Activated naive CD8-positive, alpha-beta T cell treated with anti-CD3 and anti-CD28 coated beads, Interleukin-2, amount 50 U/mL, for 24 hours (primary cell): ENCODE data around the gene CD276.
"Not testable (repeated sequence)": the region's sequence is repeated elsewhere in the genome, so short reads cannot be mapped to it uniquely, and the experiment has no call there.

ENCODE experiments used
- ATAC-seq: fragments of 150-1000 bp; cut with Tn5 transposase; one replicate; pipeline ENCODE4 v1.10.0; 2021
- DNase-seq: peaks from one replicate; pipeline ENCODE4 v3.0.0; 2021
- H3K27ac Mint-ChIP-seq: one replicate; pipeline ENCODE4 v1.8.0; 2021; ENCODE audit warnings: mild to moderate bottlenecking, mixed read lengths
- H3K27me3 Mint-ChIP-seq: one replicate; pipeline ENCODE4 v1.8.0; 2021; ENCODE audit warnings: mixed read lengths
- H3K36me3 Mint-ChIP-seq: one replicate; pipeline ENCODE4 v1.8.0; 2021; ENCODE audit warnings: low read depth, mixed read lengths
- H3K4me1 Mint-ChIP-seq: one replicate; pipeline ENCODE4 v1.8.0; 2021; ENCODE audit warnings: mixed read lengths
- H3K4me3 Mint-ChIP-seq: one replicate; pipeline ENCODE4 v1.8.0; 2021; ENCODE audit warnings: mild to moderate bottlenecking, moderate library complexity, mixed read lengths
- H3K9me3 Mint-ChIP-seq: one replicate; pipeline ENCODE4 v1.8.0; 2021; ENCODE audit warnings: mixed read lengths

The CD276 gene

GRCh38 chr15:73683777-73684580, at the start of gene CD276:
Gene CD276 (plus strand): TSS chr15:73684383. CDS start chr15:73699640, 15,257 bp downstream.
- peak; percentile 26 for DNase-seq
- H3K9me3 Mint-ChIP-seq = no peaks in the 10 kb centered on the region
- peaks cover 26% of the 10 kb centered on the region for H3K4me1 Mint-ChIP-seq
- peak; percentile 35 for ATAC-seq
- no peaks in the 10 kb centered on the region for H3K36me3 Mint-ChIP-seq
- peak within 1 kb of the TSS; percentile 8 for H3K27ac Mint-ChIP-seq
- peaks cover 59% of the 10 kb centered on the region for H3K27me3 Mint-ChIP-seq
- peak within 1 kb of the TSS; percentile 70 for H3K4me3 Mint-ChIP-seq

GRCh38 chr15:73637527-73637926, 46.7 kb upstream of the CD276 start:
- Mint-ChIP-seq H3K27ac (no peak overlapping the region), H3K4me3 (no peak overlapping the region), H3K36me3 (no peaks in the 10 kb centered on the region), H3K4me1 (peaks cover 30% of the 10 kb centered on the region), H3K9me3 (peaks cover 3% of the 10 kb centered on the region), H3K27me3 (peaks cover 28% of the 10 kb centered on the region)
- DNase-seq = no peak
- ATAC-seq = no peak

- Mint-ChIP-seq H3K4me1 (peaks cover 20% of the 10 kb centered on the region), H3K27me3 (peaks cover 28% of the 10 kb centered on the region)
- not testable (repeated sequence) for ATAC-seq, H3K27ac Mint-ChIP-seq, H3K36me3 Mint-ChIP-seq, H3K4me3 Mint-ChIP-seq, H3K9me3 Mint-ChIP-seq, DNase-seq
These were observed 44.7 kb upstream of the CD276 start for GRCh38 chr15:73639464-73639863.

- no peaks in the 10 kb centered on the region for H3K36me3 Mint-ChIP-seq
- H3K9me3 Mint-ChIP-seq = peaks cover 7% of the 10 kb centered on the region
- peaks cover 20% of the 10 kb centered on the region for H3K4me1 Mint-ChIP-seq
- ATAC-seq (no peak), DNase-seq (no peak)
- no peak overlapping the region for H3K27ac Mint-ChIP-seq
- peaks cover 10% of the 10 kb centered on the region for H3K27me3 Mint-ChIP-seq
- no peak overlapping the region for H3K4me3 Mint-ChIP-seq
These were observed 36.7 kb upstream of the CD276 start for GRCh38 chr15:73647259-73648013.

GRCh38 chr15:73648014-73648295, 36.2 kb upstream of the CD276 start:
- DNase-seq = no peak
- Mint-ChIP-seq H3K27ac (no peak overlapping the region), H3K27me3 (peaks cover 12% of the 10 kb centered on the region), H3K36me3 (no peaks in the 10 kb centered on the region), H3K9me3 (peaks cover 7% of the 10 kb centered on the region), H3K4me3 (no peak overlapping the region), H3K4me1 (peaks cover 20% of the 10 kb centered on the region)
- no peak for ATAC-seq

- peak overlapping the region; percentile 64 for H3K27ac Mint-ChIP-seq
- DNase-seq (peak; percentile 14), ATAC-seq (peak; percentile 84)
- H3K4me1 Mint-ChIP-seq = peaks cover 20% of the 10 kb centered on the region
- peaks cover 7% of the 10 kb centered on the region for H3K9me3 Mint-ChIP-seq
- H3K36me3 Mint-ChIP-seq = no peaks in the 10 kb centered on the region
- peak overlapping the region; percentile 20 for H3K4me3 Mint-ChIP-seq
- H3K27me3 Mint-ChIP-seq = peaks cover 27% of the 10 kb centered on the region
These were observed 33.6 kb upstream of the CD276 start for GRCh38 chr15:73650416-73651126.

- peaks cover 20% of the 10 kb centered on the region for H3K4me1 Mint-ChIP-seq
- H3K27ac Mint-ChIP-seq = no peak overlapping the region
- peaks cover 32% of the 10 kb centered on the region for H3K27me3 Mint-ChIP-seq
- H3K9me3 Mint-ChIP-seq = peaks cover 7% of the 10 kb centered on the region
- no peak for ATAC-seq
- no peaks in the 10 kb centered on the region for H3K36me3 Mint-ChIP-seq
- DNase-seq = no peak
- H3K4me3 Mint-ChIP-seq = no peak overlapping the region
These were observed 29.5 kb upstream of the CD276 start for GRCh38 chr15:73654659-73655058.

GRCh38 chr15:73655724-73656123, 28.5 kb upstream of the CD276 start:
- no peak for DNase-seq
- H3K36me3 Mint-ChIP-seq = no peaks in the 10 kb centered on the region
- ATAC-seq = no peak
- H3K27me3 Mint-ChIP-seq = peaks cover 37% of the 10 kb centered on the region
- H3K27ac Mint-ChIP-seq = no peak overlapping the region
- H3K9me3 Mint-ChIP-seq = peaks cover 7% of the 10 kb centered on the region
- H3K4me1 Mint-ChIP-seq = peaks cover 14% of the 10 kb centered on the region
- no peak overlapping the region for H3K4me3 Mint-ChIP-seq

GRCh38 chr15:73658645-73659044, 25.5 kb upstream of the CD276 start:
- H3K4me3 Mint-ChIP-seq = no peak overlapping the region
- H3K27ac Mint-ChIP-seq = no peak overlapping the region
- ATAC-seq = no peak
- H3K4me1 Mint-ChIP-seq = peaks cover 3% of the 10 kb centered on the region
- H3K36me3 Mint-ChIP-seq = no peaks in the 10 kb centered on the region
- DNase-seq = no peak
- H3K27me3 Mint-ChIP-seq = peaks cover 35% of the 10 kb centered on the region
- H3K9me3 Mint-ChIP-seq = no peaks in the 10 kb centered on the region

- Mint-ChIP-seq H3K27me3 (peaks cover 25% of the 10 kb centered on the region), H3K4me1 (peaks cover 3% of the 10 kb centered on the region), H3K9me3 (no peaks in the 10 kb centered on the region), H3K27ac (no peak overlapping the region), H3K36me3 (no peaks in the 10 kb centered on the region), H3K4me3 (no peak overlapping the region)
- DNase-seq (no peak), ATAC-seq (no peak)
These were observed 23.7 kb upstream of the CD276 start for GRCh38 chr15:73660455-73660854.

- H3K27ac Mint-ChIP-seq = no peak overlapping the region
- ATAC-seq = peak; percentile 28
- peaks cover 41% of the 10 kb centered on the region for H3K27me3 Mint-ChIP-seq
- H3K4me3 Mint-ChIP-seq = no peak overlapping the region
- DNase-seq = no peak
- H3K9me3 Mint-ChIP-seq = no peaks in the 10 kb centered on the region
- H3K36me3 Mint-ChIP-seq = no peaks in the 10 kb centered on the region
- no peaks in the 10 kb centered on the region for H3K4me1 Mint-ChIP-seq
These were observed 9.6 kb upstream of the CD276 start for GRCh38 chr15:73674587-73674986.

- ATAC-seq (peak; percentile 57), DNase-seq (peak; percentile 52)
- H3K4me1 Mint-ChIP-seq = peaks cover 8% of the 10 kb centered on the region
- H3K27ac Mint-ChIP-seq = no peak overlapping the region
- H3K9me3 Mint-ChIP-seq = no peaks in the 10 kb centered on the region
- H3K27me3 Mint-ChIP-seq = peaks cover 36% of the 10 kb centered on the region
- no peak overlapping the region for H3K4me3 Mint-ChIP-seq
- H3K36me3 Mint-ChIP-seq = no peaks in the 10 kb centered on the region
These were observed 7.0 kb upstream of the CD276 start for GRCh38 chr15:73677146-73677607.

- H3K36me3 Mint-ChIP-seq = no peaks in the 10 kb centered on the region
- no peak overlapping the region for H3K4me3 Mint-ChIP-seq
- ATAC-seq = no peak
- peaks cover 36% of the 10 kb centered on the region for H3K27me3 Mint-ChIP-seq
- H3K9me3 Mint-ChIP-seq = no peaks in the 10 kb centered on the region
- H3K27ac Mint-ChIP-seq = no peak overlapping the region
- no peak for DNase-seq
- H3K4me1 Mint-ChIP-seq = peaks cover 9% of the 10 kb centered on the region
These were observed 6.5 kb upstream of the CD276 start for GRCh38 chr15:73677733-73678132.

- H3K27me3 Mint-ChIP-seq = peaks cover 36% of the 10 kb centered on the region
- H3K9me3 Mint-ChIP-seq = no peaks in the 10 kb centered on the region
- no peak overlapping the region for H3K27ac Mint-ChIP-seq
- H3K36me3 Mint-ChIP-seq = no peaks in the 10 kb centered on the region
- H3K4me3 Mint-ChIP-seq = no peak overlapping the region
- ATAC-seq = no peak
- DNase-seq = no peak
- peaks cover 15% of the 10 kb centered on the region for H3K4me1 Mint-ChIP-seq
These were observed 5.7 kb upstream of the CD276 start for GRCh38 chr15:73678498-73678897.
